HG03521 (cell line): ENCODE results near the gene HBE1.
"Not testable (repeated sequence)": the region's sequence is repeated elsewhere in the genome, so short reads cannot be mapped to it uniquely, and the experiment has no call there.

Experiments
- ATAC-seq: cut with Tn5 transposase; IDR thresholded peaks from one replicate; pipeline ENCODE4 v1.9.1; 2021; ENCODE audit warnings: mild to moderate bottlenecking, moderate library complexity; ENCODE audit not compliant: unreplicated experiment

Gene HBE1

GRCh38 chr11:5269715-5270147 is at the start of gene HBE1:
HBE1 (minus strand) TSS chr11:5269945; CDS start chr11:5269890, 55 bp downstream.
- ATAC-seq = no peak

DNA sequence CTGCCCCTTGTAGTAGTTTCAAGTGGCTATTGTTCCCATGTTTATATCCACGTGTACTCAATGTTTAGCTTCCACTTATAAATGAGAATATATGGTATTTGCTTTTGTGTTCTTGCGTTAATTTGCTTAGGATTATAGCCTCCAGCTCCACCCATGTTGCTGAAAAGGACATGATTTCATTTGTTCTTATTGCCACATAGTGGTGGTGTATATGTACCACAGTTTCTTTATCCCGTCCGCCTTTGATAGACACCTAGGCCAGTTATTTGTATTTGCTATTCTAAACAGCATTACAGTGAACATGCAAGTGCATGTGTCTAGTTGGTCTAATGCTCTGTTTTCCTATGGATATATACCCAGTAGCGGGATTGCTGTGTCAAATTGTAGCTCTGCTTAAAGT is 47.5 kb upstream of the HBE1 start:
- ATAC-seq = no peak

GRCh38 chr11:5313326-5314023 is 43.7 kb upstream of the HBE1 start:
- not testable (repeated sequence) for ATAC-seq

GRCh38 chr11:5310423-5310822 is 40.7 kb upstream of the HBE1 start:
- no peak for ATAC-seq

GRCh38 chr11:5307256-5308019 is 37.7 kb upstream of the HBE1 start:
- ATAC-seq = no peak

DNA sequence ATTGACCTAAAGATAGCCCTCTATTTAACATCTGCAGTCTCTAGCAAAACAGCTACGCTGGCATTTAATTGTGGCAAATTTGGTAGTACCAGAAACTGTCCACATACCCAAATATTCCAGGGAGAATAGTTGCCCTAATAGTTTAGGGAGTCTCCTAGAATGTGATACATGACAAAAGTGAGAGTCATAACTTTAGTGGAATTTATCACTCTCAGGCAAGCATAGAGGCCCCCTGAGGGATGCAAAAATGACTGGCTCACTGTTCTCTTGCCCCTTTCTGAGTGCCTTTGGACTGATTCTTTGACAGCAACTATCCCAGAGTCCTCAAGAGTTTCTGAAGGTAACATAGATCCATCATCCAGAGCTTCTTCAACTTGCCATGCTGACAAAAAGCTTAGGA is 34.3 kb upstream of the HBE1 start:
- ATAC-seq = no peak

DNA sequence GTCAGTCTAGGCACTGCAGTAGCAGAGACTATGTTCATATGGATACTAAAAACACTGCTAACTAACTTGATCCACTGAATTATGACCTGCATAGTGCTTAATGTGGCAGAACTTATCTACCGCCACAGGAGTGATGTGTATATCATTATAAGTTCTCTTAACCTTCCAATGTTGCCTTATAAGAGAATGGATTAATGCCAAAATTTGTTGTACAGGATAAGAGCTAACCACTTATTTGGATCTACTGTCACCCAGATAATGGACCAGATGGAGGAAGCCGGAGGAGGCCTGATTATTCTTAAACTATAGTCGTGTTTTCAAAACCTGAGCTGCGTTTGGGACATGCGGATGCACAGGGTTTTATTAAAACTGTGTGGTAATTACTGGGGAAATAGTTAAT is 33.9 kb upstream of the HBE1 start:
- no peak for ATAC-seq

DNA sequence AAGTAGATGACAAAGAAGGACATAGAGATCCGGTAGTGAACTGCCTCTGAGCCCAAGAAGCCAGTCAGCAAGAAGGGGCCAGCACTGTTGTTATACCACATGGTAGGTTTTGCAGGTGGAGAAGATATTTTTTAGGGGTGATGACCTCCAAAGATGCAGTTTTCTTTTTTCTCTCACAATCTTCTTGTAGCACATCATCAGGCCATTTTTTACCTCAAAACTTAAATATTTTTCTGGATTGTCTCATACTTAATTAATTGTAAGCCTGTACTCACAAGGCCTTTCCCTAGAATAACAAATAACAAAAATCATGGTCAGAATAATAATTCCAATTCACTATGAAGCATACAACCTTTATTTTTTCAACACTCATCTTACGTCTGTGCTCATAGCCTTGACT is 32.1 kb upstream of the HBE1 start, which contains the start of gene OR51B4:
OR51B4 (minus strand) TSS at position 101 of the 400 bp plus-strand sequence; CDS start at position 101, 0 bp downstream.
- no peak for ATAC-seq

- ATAC-seq = no peak
Observed at GRCh38 chr11:5300251-5300650, 30.5 kb upstream of the HBE1 start.

DNA sequence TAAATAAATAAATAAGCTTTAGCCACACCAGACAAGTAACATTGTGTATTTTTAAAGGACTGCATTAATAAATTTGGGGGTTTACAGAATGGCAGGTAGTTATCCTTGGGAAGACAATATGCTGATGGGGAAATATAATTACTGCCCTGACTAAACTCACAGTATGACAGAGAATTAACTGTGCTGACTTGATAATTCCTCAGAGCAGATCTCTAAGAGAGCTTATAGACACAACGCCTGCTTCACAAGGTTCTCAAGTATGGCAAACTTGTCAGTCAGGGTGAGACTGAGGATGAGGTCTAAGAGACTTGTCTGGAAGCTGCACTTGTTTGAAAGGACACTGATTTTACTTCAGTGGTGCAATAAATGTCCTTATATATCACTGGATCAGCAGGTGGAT is 28.7 kb upstream of the HBE1 start:
- ATAC-seq = no peak

- no peak for ATAC-seq
Observed at GRCh38 chr11:5297721-5298323, 28.1 kb upstream of the HBE1 start.

- not testable (repeated sequence) for ATAC-seq
Observed at GRCh38 chr11:5294342-5294995, 24.7 kb upstream of the HBE1 start.

DNA sequence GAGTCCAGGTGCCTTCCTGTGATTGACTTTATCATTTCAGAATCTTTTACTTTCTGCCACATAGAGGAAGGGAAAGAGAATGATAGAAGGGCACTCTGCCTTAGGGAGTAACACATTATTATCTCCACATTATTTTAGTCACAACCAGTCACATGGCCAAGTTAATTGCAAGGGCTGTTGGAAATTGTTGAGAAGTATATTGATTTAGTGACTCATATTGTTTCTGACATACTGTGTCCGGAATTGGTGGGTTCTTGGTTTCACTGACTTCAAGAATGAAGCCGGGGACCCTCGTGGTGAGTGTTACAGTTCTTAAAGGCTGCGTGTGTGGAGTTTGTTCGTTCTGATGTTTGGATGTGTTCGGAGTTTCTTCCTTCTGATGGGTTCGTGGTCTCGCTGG is 23.3 kb upstream of the HBE1 start:
- ATAC-seq = no peak

DNA sequence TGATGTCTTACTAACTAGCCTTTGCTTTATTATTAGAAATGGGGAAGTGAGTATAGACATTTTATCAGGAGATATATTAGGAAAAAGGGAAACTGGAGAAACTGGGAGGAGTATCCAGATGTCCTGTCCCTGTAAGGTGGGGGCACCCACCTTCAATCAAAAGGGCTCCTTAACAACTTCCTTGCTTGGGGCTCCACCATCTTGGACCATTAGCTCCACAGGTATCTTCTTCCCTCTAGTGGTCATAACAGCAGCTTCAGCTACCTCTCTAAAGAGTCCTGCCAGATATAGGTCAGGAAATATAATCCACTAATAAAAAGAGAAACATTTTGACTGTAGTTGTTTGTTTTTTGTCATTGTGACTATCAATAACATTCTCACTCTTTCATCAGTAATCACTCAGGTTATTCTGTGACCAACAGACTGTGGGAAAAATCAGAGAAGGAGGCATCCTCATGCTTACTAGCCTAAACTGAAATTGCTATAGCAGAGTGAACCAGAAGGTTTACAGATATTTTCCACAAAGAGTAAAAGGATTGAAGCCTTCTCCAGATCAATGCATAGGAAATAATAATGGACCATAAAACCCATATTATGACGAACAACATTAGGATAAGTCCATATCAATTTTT is 21.6 kb upstream of the HBE1 start:
- peak; percentile 95 for ATAC-seq

GRCh38 chr11:5290106-5290505 is 20.4 kb upstream of the HBE1 start:
- no peak for ATAC-seq

DNA sequence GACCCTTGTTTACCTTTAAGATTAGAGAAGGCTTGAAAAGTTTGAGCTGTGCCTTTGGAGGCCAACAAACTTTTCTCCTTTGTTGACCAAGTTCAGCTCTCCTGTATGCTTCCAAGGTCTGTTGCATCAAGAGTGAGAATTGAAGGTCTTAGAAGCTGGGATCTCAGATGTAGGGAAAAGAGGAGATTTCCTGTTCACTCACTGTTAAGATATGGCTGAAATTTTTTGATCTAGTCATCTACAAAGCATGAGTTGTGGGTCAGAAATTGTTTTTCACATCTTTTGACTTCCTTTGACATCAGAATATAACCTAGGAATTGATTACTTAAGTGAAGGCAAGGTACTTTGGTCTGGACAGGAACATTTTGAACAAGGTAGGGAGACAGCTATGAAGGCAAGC is 20.0 kb upstream of the HBE1 start:
- ATAC-seq = no peak

DNA sequence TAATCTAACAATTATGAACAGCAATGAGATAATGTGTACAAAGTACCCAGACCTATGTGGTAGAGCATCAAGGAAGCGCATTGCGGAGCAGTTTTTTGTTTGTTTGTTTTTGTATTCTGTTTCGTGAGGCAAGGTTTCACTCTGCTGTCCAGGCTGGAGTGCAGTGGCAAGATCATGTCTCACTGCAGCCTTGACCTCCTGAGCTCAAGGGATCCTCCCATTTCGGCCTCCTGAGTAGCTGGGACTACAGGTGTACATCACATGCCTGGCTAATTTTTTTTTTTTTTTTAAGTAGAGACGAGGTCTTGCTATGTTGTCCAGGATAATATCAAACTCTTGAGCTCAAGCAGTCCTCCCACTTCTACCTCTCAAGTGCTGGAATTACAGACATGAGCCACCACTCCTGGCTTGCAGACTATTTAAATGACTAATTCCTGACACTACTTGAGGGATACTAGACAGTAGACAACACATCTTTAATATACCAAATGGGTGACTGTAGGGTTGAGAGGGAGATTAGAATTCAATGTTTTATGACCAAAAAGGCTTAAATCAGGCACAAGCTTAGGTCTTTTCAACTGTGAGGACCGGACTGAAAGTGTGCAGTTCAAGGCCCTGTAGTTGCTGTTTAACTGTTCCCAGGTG is 19.3 kb upstream of the HBE1 start:
- ATAC-seq = no peak

GRCh38 chr11:5288108-5288905 is 18.6 kb upstream of the HBE1 start:
- no peak for ATAC-seq

DNA sequence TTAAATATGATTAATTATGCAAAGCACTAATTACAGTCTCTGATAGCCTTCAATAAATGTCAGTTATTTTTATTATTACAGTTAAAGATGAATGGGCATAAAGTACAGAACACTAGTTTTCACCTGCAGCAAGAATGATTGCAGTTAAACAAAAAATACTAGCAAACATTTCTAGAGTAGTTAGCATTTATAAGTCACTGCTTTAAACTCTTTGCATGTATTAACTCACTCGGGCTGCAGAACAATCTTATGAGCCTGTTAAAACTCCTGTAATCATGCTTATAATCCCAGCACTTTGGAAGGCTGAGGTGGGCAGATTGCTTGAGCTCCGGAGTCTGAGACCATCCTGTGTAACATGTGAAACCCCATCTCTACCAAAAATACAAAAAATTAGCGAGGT is 17.2 kb upstream of the HBE1 start:
- ATAC-seq = no peak

DNA sequence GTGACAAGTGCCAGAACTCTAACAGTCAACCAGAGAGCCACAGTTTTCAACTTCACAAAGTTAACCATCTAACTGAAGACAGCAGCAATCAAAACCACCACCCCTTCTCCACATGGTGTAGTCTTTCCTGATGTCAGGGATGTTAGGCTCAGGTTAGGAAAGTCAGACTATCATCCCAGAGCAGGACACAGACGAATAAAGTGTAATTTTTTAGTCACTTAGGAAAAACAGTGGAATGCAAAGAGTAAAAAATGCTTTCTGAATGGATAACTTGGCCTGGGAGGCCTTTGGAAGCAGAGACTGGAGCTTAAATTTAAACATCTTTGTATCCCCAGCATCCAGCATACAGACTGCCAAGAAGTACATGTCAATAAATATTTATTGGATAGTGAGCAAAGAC is 16.6 kb upstream of the HBE1 start:
- no peak for ATAC-seq
